Measurements from ENCODE around the gene NUCB1. TPM values are rescaled to one million over a fixed set of nuclear protein-coding genes. Genes with fewer than 3 reads are reported as not detected.

NUCB1 gene
- total and polyA plus RNA-seq, 9 of the 15 experiments (the other 6 are each of a cell fraction or from before 2014, with no cell fraction given), result 3.1 to 153 (median 71.7) TPM

GRCh38 chr19:48954595-48955307 is 54.6 kb downstream of the NUCB1 start, which contains the start of gene BAX (continued):
- no peak for TF ChIP-seq ELK3 (CRISPR knock-in tag; IDR thresholded peaks at IDR 0.05)
- no peak for TF ChIP-seq IRF1 (CRISPR knock-in tag; IDR thresholded peaks at IDR 0.05; ENCODE audit: borderline replicate concordance)
- TF ChIP-seq SREBF1 (IDR thresholded peaks at IDR 0.05; ENCODE audit: borderline replicate concordance, low read depth, low read length), result peak; percentile 95
- peak; percentile 45; the same call in 1 of the 2 replicates for TF ChIP-seq CBFA2T3 (IDR thresholded peaks at IDR 0.05)
- TF ChIP-seq SFPQ (IDR thresholded peaks at IDR 0.05; ENCODE audit: low read depth, low read length), result no peak
- peak; percentile 92 for TF ChIP-seq NCOA6 (IDR thresholded peaks at IDR 0.05)
- TF ChIP-seq BDP1 (IDR thresholded peaks at IDR 0.05; ENCODE audit: insufficient read depth, insufficient read length), result no peak
- TF ChIP-seq C11orf30 (IDR thresholded peaks at IDR 0.05; ENCODE audit: low read depth), result peak; percentile 78
- no peak for TF ChIP-seq ZNF551 (CRISPR knock-in tag; IDR thresholded peaks at IDR 0.05)
- peak; percentile 66 for TF ChIP-seq MEIS2 (IDR thresholded peaks at IDR 0.05; ENCODE audit: partially characterized antibody)
- TF ChIP-seq NFYB (IDR thresholded peaks at IDR 0.05; ENCODE audit: extremely low read depth, insufficient read length), result peak; percentile 53
- TF ChIP-seq FOSL1 (tag; conservative IDR thresholded peaks at IDR 0.05), result peak; percentile 54
- TF ChIP-seq ZNF133 (CRISPR knock-in tag; IDR thresholded peaks at IDR 0.05), result 0 out of 2 replicates have a peak, but pooled peaks have one; percentile 24
- no peak for TF ChIP-seq ID3 (CRISPR knock-in tag; IDR thresholded peaks at IDR 0.05)
- TF ChIP-seq ID3 (tag; IDR thresholded peaks at IDR 0.05), result peak; percentile 89
- 0 out of 2 replicates have a peak, but pooled peaks have one; percentile 9 for TF ChIP-seq ERF (CRISPR knock-in tag; IDR thresholded peaks at IDR 0.05)
- TF ChIP-seq JUN (IDR thresholded peaks at IDR 0.05; ENCODE audit: borderline replicate concordance, low read depth, low read length), result peak; percentile 92; the same call in 1 of the 2 replicates
- no peak for TF ChIP-seq JUN (CRISPR knock-in tag; IDR thresholded peaks at IDR 0.05; ENCODE audit: borderline replicate concordance)
- TF ChIP-seq ZNF76 (CRISPR knock-in tag; IDR thresholded peaks at IDR 0.05; ENCODE audit: borderline replicate concordance), result peak; percentile 28; the same call in 1 of the 2 replicates
- no peak for TF ChIP-seq PHB2 (IDR thresholded peaks at IDR 0.05; ENCODE audit: low read depth)
- peak; percentile 79 for TF ChIP-seq VEZF1 (CRISPR knock-in tag; IDR thresholded peaks at IDR 0.05)
- TF ChIP-seq SETDB1 (IDR thresholded peaks at IDR 0.05; ENCODE audit: low read length), result peak; percentile 59
- peak; percentile 79; the same call in 1 of the 2 replicates for TF ChIP-seq FOXJ2 (tag; IDR thresholded peaks at IDR 0.05)
- TF ChIP-seq MAFK (IDR thresholded peaks at IDR 0.05; ENCODE audit: low read length), result no peak; the same call in 1 of the 2 replicates
